ENCODE results near the gene TGM2. TPM values are rescaled to one million over a fixed set of nuclear protein-coding genes. Genes with fewer than 3 reads are reported as not detected.

The TGM2 gene
- polyA plus RNA-seq, 1 donor (not counting 4 experiments of a cell fraction or from before 2014, with no cell fraction given) = 18.7 TPM

DNA sequence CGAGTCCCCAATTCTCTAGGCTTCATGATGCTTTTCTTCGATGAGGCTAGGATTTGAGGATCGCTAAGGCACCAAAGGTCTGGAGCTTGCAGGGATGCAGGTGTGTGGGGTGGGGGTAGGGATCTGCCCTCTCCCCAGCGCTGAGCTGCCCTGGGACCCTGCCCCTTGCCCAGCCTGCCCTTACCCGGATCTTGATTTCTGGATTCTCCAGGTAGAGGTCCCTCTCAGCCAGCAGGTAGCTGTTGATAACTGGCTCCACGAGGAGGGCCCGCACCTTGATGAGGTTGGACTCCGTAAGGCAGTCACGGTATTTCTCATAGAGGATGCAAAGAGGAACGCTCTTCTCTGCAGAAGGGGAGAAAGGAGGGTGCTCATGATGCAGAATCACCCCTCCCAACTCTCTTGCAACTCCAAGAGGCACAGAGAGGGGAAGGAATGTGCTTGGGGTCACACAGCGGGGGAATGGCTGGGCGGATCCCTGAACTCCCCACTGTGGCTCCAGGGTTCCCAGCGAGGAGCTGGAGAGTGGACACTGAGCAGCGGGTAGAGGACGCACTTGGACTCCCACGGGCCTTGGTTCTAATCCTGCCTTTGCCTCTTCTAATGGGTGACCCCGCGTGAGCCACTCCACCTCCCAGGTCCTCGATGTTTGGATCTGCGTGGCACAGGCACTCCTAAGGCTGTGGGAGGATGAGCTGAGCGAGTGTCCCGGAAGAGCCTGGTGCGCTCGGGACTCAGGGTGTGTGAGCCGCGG is 32.7 kb downstream of the TGM2 start:
- Histone ChIP-seq H2AFZ (ENCODE audit: control insufficient read depth, low read length) (no peak overlapping the region), H4K20me1 (ENCODE audit: control insufficient read depth, extremely low read depth, insufficient read depth, low read length) (no peaks in the 10 kb centered on the region), H3K36me3 (ENCODE audit: control insufficient read depth in 2 of 2, extremely low read depth in 1 of 2, insufficient read depth in 2 of 2, low read length in 2 of 2) (peaks cover 0 to 2% of the 10 kb centered on the region in 2 experiments), H3K9ac (ENCODE audit: control insufficient read depth, extremely low read depth, insufficient read depth, low read length) (no peak overlapping the region), H3K4me2 (ENCODE audit: control insufficient read depth, extremely low read depth, insufficient read depth, low read depth, low read length) (no peak overlapping the region), H3K4me3 (ENCODE audit: control insufficient read depth in 2 of 3, extremely low read depth in 1 of 3, insufficient read depth in 2 of 3, low read depth in 1 of 3, low read length in 3 of 3) (no peak overlapping the region), H3K9me1 (ENCODE audit: control insufficient read depth, extremely low read depth, insufficient read depth, low read length) (no peaks in the 10 kb centered on the region), H3K79me2 (ENCODE audit: control insufficient read depth, insufficient read depth, low read length) (no peaks in the 10 kb centered on the region), H3K4me1 (ENCODE audit: control insufficient read depth, extremely low read depth, insufficient read depth, low read length) (peaks cover 13% of the 10 kb centered on the region), H3K27me3 (ENCODE audit: control insufficient read depth, extremely low read depth, insufficient read depth, low read length) (no peaks in the 10 kb centered on the region), H3K27ac (ENCODE audit: control insufficient read depth, insufficient read depth, low read length) (no peak overlapping the region), H3K9me3 (ENCODE audit: control insufficient read depth, low read depth, low read length) (no peaks in the 10 kb centered on the region)
- dilution Hi-C loops (cut with MboI; ENCODE audit: extremely low pct_ligation_motif_present, low sequenced_read_pairs) = no loop called here
- DNase-seq (ENCODE audit: low read depth, low spot score) (no peak), FAIRE-seq (no peak)
- TF ChIP-seq EZH2 (IDR thresholded peaks at IDR 0.05; ENCODE audit: low read length) (no peak), CTCF (optimal IDR thresholded peaks at IDR 0.05 in 1 of 3, IDR thresholded peaks at IDR 0.05 in 1 of 3, conservative IDR thresholded peaks at IDR 0.05 in 1 of 3; ENCODE audit: extremely low read depth in 1 of 3, insufficient read depth in 2 of 3, low read length in 3 of 3) (no peak)

DNA sequence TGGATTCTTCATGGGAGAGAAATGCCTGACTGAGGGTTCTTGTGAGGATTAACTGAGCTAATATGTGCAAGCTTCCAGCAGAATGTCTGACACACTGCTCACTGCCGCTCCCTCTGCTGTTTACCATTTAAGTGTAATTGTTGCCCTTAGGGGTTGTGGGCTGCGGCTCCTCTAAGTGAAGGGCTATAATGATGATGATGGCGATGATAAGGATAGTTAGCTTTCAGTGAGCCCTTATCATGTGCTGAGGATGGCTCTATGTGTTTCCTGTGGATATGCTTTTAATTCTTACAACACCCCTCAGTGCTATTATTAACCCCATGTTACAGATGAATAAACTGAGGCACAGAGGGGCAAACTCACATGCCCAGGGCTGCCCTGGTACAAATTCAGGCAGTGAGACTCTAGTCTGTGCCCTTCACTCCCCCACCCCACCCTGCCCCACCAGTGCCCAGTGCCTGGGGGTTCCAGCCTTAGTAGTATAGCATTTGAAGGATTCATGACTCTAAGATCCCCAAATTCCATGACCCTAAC is 33.4 kb downstream of the TGM2 start:
- H3K9me3 ChIP-seq (ENCODE audit: control insufficient read depth, low read depth, low read length) = no peaks in the 10 kb centered on the region
- no peaks in the 10 kb centered on the region for H3K27me3 ChIP-seq (ENCODE audit: control insufficient read depth, extremely low read depth, insufficient read depth, low read length)
- peaks cover 0 to 2% of the 10 kb centered on the region in 2 experiments for H3K36me3 ChIP-seq (ENCODE audit: control insufficient read depth in 2 of 2, extremely low read depth in 1 of 2, insufficient read depth in 2 of 2, low read length in 2 of 2)
- no peak overlapping the region for H3K4me2 ChIP-seq (ENCODE audit: control insufficient read depth, extremely low read depth, insufficient read depth, low read depth, low read length)
- H4K20me1 ChIP-seq (ENCODE audit: control insufficient read depth, extremely low read depth, insufficient read depth, low read length) = no peaks in the 10 kb centered on the region
- no peaks in the 10 kb centered on the region for H3K79me2 ChIP-seq (ENCODE audit: control insufficient read depth, insufficient read depth, low read length)
- DNase-seq (ENCODE audit: low read depth, low spot score) (no peak), FAIRE-seq (peak; percentile 34)
- TF ChIP-seq CTCF (optimal IDR thresholded peaks at IDR 0.05 in 1 of 3, IDR thresholded peaks at IDR 0.05 in 1 of 3, conservative IDR thresholded peaks at IDR 0.05 in 1 of 3; ENCODE audit: extremely low read depth in 1 of 3, insufficient read depth in 2 of 3, low read length in 3 of 3) (peak in 1 of 3 experiments; percentile 21), EZH2 (IDR thresholded peaks at IDR 0.05; ENCODE audit: low read length) (no peak)
- H3K4me3 ChIP-seq (ENCODE audit: control insufficient read depth in 2 of 3, extremely low read depth in 1 of 3, insufficient read depth in 2 of 3, low read depth in 1 of 3, low read length in 3 of 3) = no peak overlapping the region
- dilution Hi-C loops (cut with MboI; ENCODE audit: extremely low pct_ligation_motif_present, low sequenced_read_pairs) = no loop called here
- peaks cover 17% of the 10 kb centered on the region for H3K4me1 ChIP-seq (ENCODE audit: control insufficient read depth, extremely low read depth, insufficient read depth, low read length)
- H3K9ac ChIP-seq (ENCODE audit: control insufficient read depth, extremely low read depth, insufficient read depth, low read length) = no peak overlapping the region
- H2AFZ ChIP-seq (ENCODE audit: control insufficient read depth, low read length) = no peak overlapping the region
- H3K9me1 ChIP-seq (ENCODE audit: control insufficient read depth, extremely low read depth, insufficient read depth, low read length) = no peaks in the 10 kb centered on the region
- no peak overlapping the region for H3K27ac ChIP-seq (ENCODE audit: control insufficient read depth, insufficient read depth, low read length)
